Measurements from ENCODE around the gene ANKZF1. TPM values are rescaled to one million over a fixed set of nuclear protein-coding genes. Genes with fewer than 3 reads are reported as not detected.

The ANKZF1 gene
- total RNA-seq, 4 donors from 2014 or later, result 45.9 to 97.6 (median 52.5) TPM

GRCh38 chr2:219215871-219216534, 13.6 kb upstream of the ANKZF1 start:
- no peak for DNase-seq (ENCODE audit: low spot score in 2 of 2)
- TF ChIP-seq POLR2A (IDR thresholded peaks at IDR 0.05), result no peak
- TF ChIP-seq CTCF (IDR thresholded peaks at IDR 0.05), result no peak
- H3K4me3 ChIP-seq (ENCODE audit: low read depth, poor library complexity, severe bottlenecking), result no peak overlapping the region
- intact Hi-C loops (cut with DNase I; ENCODE audit: low total_unique reads), result no loop called here
- 90% methylated on average over 27 of the region's 27 CpGs for WGBS, 2 donors

DNA sequence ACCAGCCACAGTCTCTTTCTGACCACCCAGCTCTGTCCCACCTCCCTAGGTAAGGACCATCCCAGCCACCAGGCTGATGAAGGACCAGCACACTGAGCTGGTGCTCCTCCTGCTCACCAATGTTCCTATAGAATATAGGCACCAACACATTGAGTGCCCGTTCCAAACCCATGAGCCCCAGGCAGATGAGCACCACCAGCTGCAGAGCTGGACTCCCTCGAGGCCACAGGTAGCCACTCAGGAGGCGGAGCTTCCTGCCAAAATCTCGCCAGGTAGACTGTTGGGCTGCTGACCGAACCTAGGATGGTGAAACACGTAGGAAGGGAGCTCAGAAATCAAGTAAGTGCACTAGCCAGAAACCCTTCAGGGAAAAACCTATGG, 13.1 kb upstream of the ANKZF1 start:
- DNase-seq (ENCODE audit: low spot score in 2 of 2), result no peak

DNA sequence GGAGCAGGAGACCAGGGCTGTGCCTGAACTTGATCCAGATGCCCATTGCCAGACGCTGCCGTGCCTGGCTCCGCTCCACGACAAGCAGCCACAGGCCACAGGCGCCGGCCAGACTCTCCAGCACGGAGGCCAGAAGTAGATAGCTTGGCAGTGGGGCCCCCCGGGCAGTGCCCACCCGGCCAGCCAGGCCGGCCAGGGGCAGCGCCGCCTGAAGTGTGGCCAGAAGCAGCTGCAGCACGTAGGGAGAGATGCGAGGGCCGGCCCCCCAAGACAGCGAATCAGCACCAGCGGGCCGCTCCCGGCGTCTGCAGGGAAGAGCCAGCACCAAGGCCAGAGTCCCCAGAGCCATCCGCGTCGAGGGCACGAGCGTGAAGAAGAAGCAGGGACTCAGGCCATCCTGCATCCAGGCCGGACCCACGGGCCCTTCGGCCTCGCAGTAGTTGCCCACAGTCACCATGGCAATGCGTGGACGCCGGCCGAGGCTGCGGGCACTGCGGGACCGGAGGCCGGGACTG, 11.3 kb upstream of the ANKZF1 start:
- intact Hi-C loops (cut with DNase I; ENCODE audit: low total_unique reads), result no loop called here
- DNase-seq (ENCODE audit: low spot score in 2 of 2), result peak; percentile 38 to 92
- 0 to 1% methylated on average over 2 to 21 of the region's 37 CpGs for WGBS, 2 donors
- H3K4me3 ChIP-seq (ENCODE audit: low read depth, poor library complexity, severe bottlenecking), result peak overlapping the region; percentile 26
- no peak for TF ChIP-seq CTCF (IDR thresholded peaks at IDR 0.05)
- TF ChIP-seq POLR2A (IDR thresholded peaks at IDR 0.05), result no peak

More for the DNA sequence above, 13.1 kb upstream of the ANKZF1 start:
- 89% methylated on average over 6 of the region's 6 CpGs for WGBS, 2 donors
- TF ChIP-seq CTCF (IDR thresholded peaks at IDR 0.05), result no peak
- TF ChIP-seq POLR2A (IDR thresholded peaks at IDR 0.05), result no peak
- H3K4me3 ChIP-seq (ENCODE audit: low read depth, poor library complexity, severe bottlenecking), result no peak overlapping the region
- intact Hi-C loops (cut with DNase I; ENCODE audit: low total_unique reads), result no loop called here

DNA sequence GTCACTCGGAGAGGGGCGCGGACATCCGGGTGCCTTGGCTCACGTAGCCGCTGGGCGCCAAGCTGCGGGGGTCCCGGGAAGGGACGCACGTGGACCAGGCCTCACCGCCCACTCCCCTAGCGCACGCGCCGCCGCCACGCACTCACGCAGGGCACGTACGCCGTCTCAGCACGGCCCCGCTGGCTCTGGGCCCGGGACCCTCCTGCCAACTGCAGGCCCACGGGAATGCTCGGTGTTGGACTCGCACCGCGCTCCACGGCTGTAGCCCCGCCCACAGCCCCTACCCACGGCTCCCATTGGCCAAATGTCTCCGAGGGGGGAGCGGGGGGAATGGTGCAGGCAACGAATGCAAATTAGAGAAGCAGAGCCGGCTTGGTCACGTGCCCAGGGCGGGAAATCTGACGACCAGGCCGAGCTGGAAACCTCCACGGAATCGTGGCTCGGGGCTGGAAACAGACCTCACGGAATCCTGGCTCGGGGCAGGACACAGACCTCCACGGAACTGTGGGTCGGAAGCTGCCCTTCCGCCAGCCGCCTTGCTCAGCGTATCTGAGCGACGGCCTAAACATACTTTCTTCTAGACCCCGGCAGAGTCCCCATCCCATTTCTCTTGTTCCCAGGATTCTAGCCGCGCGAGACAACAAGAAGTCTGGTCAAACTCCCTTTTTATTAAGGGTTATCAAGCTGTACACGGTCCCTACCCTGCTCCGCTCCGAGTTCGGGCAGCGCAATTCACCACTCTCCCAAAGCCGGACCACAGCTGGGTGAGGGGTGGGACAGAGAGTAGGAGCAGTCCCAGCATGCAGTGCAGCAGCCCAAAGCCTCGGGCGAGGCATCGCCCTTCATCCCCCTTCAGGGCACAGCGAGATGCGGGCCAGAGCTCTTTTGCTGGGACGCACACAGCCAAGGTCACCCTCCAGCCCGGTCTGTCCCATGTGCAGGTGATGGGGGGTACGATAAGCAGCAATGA, 10.6 kb upstream of the ANKZF1 start, which contains the start of gene ABCB6:
Gene ABCB6, minus strand, starts transcription at position 227 of the 970 bp plus-strand sequence. CDS start 285 bp downstream, outside the sequence.
- WGBS, 2 donors, result 10 to 21% methylated on average over 36 to 70 of the region's 71 CpGs
- DNase-seq (ENCODE audit: low spot score in 2 of 2), result peak; percentile 97 to 99
- TF ChIP-seq POLR2A (IDR thresholded peaks at IDR 0.05), result no peak
- no peak for TF ChIP-seq CTCF (IDR thresholded peaks at IDR 0.05)
- intact Hi-C loops (cut with DNase I; ENCODE audit: low total_unique reads), result no loop called here
- H3K4me3 ChIP-seq (ENCODE audit: low read depth, poor library complexity, severe bottlenecking), result peak within 1 kb of the TSS; percentile 26

- 88 to 89% methylated on average over 18 of the region's 18 CpGs for WGBS, 2 donors
- intact Hi-C loops (cut with DNase I; ENCODE audit: low total_unique reads), result loop anchor here (10.0 kb wide), 1 partner anchor 915 kb away; no protein-coding TSS in a partner anchor
Measured at GRCh38 chr2:219219784-219220532, 9.6 kb upstream of the ANKZF1 start.

More at GRCh38 chr2:219219784-219220532, 9.6 kb upstream of the ANKZF1 start:
- TF ChIP-seq POLR2A (IDR thresholded peaks at IDR 0.05) (no peak), CTCF (IDR thresholded peaks at IDR 0.05) (no peak)
- no peak overlapping the region for H3K4me3 ChIP-seq (ENCODE audit: low read depth, poor library complexity, severe bottlenecking)
- DNase-seq (ENCODE audit: low spot score in 2 of 2), result no peak
